ENCODE results near the gene ITM2C. TPM values are rescaled to one million over a fixed set of nuclear protein-coding genes. Genes with fewer than 3 reads are reported as not detected.

Gene ITM2C
- total RNA-seq, 2 experiments from 2014 or later, result 77.2 to 79.5 TPM

- Mint-ChIP-seq H3K27ac (no peak overlapping the region), H3K27me3 (ENCODE audit: low read depth) (no peaks in the 10 kb centered on the region), H3K4me3 (no peak overlapping the region), H3K4me1 (ENCODE audit: low read depth) (peaks cover 60% of the 10 kb centered on the region), H3K9me3 (ENCODE audit: insufficient read depth) (no peaks in the 10 kb centered on the region), H3K36me3 (ENCODE audit: low read depth) (peaks cover 42% of the 10 kb centered on the region)
- ATAC-seq (no peak), DNase-seq (no peak)
- ChIA-PET POLR2A (interaction anchor here (1.0 kb wide), 1 partner anchor 9 kb away, joined by 6 read pairs; no protein-coding TSS in a partner anchor), CTCF (interaction anchor here (1.0 to 3.9 kb wide), 4 partner anchors 8 to 177 kb away, joined by 4 to 18 read pairs (median 10); no protein-coding TSS in a partner anchor)
Observed at GRCh38 chr2:230875347-230876315, 10.9 kb downstream of the ITM2C start.

GRCh38 chr2:230877116-230877758 lies 12.5 kb downstream of the ITM2C start:
- Mint-ChIP-seq H3K27me3 (ENCODE audit: low read depth) (no peaks in the 10 kb centered on the region), H3K9me3 (ENCODE audit: insufficient read depth) (no peaks in the 10 kb centered on the region), H3K27ac (peak overlapping the region; percentile 91), H3K36me3 (ENCODE audit: low read depth) (peaks cover 43% of the 10 kb centered on the region), H3K4me3 (peak overlapping the region; percentile 32), H3K4me1 (ENCODE audit: low read depth) (peaks cover 64% of the 10 kb centered on the region)
- ATAC-seq, result peak; percentile 60
- ChIA-PET POLR2A (interaction anchor here (0.5 to 1.4 kb wide), 6 partner anchors 10 to 98 kb away, joined by 3 to 4 read pairs (median 3); partner anchors contain the start of gene ITM2C), CTCF (interaction anchor here (0.9 to 3.9 kb wide), 12 partner anchors 9 to 176 kb away, joined by 3 to 18 read pairs (median 6); partner anchors contain the start of gene ITM2C)
- no peak for DNase-seq

- peaks cover 56% of the 10 kb centered on the region for H3K4me1 Mint-ChIP-seq (ENCODE audit: low read depth)
Observed at GRCh38 chr2:230877759-230878598, 13.2 kb downstream of the ITM2C start.

GRCh38 chr2:230878599-230879188 lies 14.0 kb downstream of the ITM2C start:
- Mint-ChIP-seq H3K27ac (peak overlapping the region; percentile 91), H3K4me3 (no peak overlapping the region), H3K9me3 (ENCODE audit: insufficient read depth) (no peaks in the 10 kb centered on the region), H3K4me1 (ENCODE audit: low read depth) (peaks cover 50% of the 10 kb centered on the region), H3K36me3 (ENCODE audit: low read depth) (peaks cover 43% of the 10 kb centered on the region), H3K27me3 (ENCODE audit: low read depth) (no peaks in the 10 kb centered on the region)
- ATAC-seq (no peak), DNase-seq (no peak)
- POLR2A ChIA-PET, result interaction anchor here (1.0 to 1.4 kb wide), 3 partner anchors 11 to 13 kb away, joined by 3 to 4 read pairs (median 3); no protein-coding TSS in a partner anchor
- CTCF ChIA-PET, result interaction anchor here (0.7 to 3.9 kb wide), 14 partner anchors 11 to 109 kb away, joined by 3 to 18 read pairs (median 5); partner anchors contain the start of gene ITM2C

More at GRCh38 chr2:230877759-230878598, 13.2 kb downstream of the ITM2C start:
- peak; percentile 90 for ATAC-seq
- Mint-ChIP-seq H3K4me3 (peak overlapping the region; percentile 32), H3K27me3 (ENCODE audit: low read depth) (no peaks in the 10 kb centered on the region), H3K27ac (peak overlapping the region; percentile 91), H3K9me3 (ENCODE audit: insufficient read depth) (no peaks in the 10 kb centered on the region), H3K36me3 (ENCODE audit: low read depth) (peaks cover 43% of the 10 kb centered on the region)
- peak; percentile 83 for DNase-seq
- ChIA-PET POLR2A (interaction anchor here (0.5 to 1.4 kb wide), 7 partner anchors 11 to 97 kb away, joined by 3 to 4 read pairs (median 3); no protein-coding TSS in a partner anchor), CTCF (interaction anchor here (0.7 to 3.9 kb wide), 18 partner anchors 8 to 175 kb away, joined by 3 to 18 read pairs (median 5); partner anchors contain the start of gene ITM2C)

GRCh38 chr2:230879271-230879882 lies 14.6 kb downstream of the ITM2C start:
- Mint-ChIP-seq H3K9me3 (ENCODE audit: insufficient read depth) (no peaks in the 10 kb centered on the region), H3K4me3 (no peak overlapping the region), H3K27ac (peak overlapping the region; percentile 91), H3K4me1 (ENCODE audit: low read depth) (peaks cover 44% of the 10 kb centered on the region), H3K27me3 (ENCODE audit: low read depth) (no peaks in the 10 kb centered on the region), H3K36me3 (ENCODE audit: low read depth) (peaks cover 39% of the 10 kb centered on the region)
- no peak for ATAC-seq
- POLR2A ChIA-PET, result interaction anchor here (1.2 kb wide), 1 partner anchor 13 kb away, joined by 3 read pairs; no protein-coding TSS in a partner anchor
- CTCF ChIA-PET, result interaction anchor here (1.4 to 3.9 kb wide), 2 partner anchors 31 to 108 kb away, joined by 5 to 17 read pairs; no protein-coding TSS in a partner anchor
- no peak for DNase-seq

- no peak for DNase-seq
- Mint-ChIP-seq H3K36me3 (ENCODE audit: low read depth) (peaks cover 38% of the 10 kb centered on the region), H3K27me3 (ENCODE audit: low read depth) (no peaks in the 10 kb centered on the region), H3K4me1 (ENCODE audit: low read depth) (peaks cover 41% of the 10 kb centered on the region), H3K27ac (no peak overlapping the region), H3K4me3 (no peak overlapping the region), H3K9me3 (ENCODE audit: insufficient read depth) (no peaks in the 10 kb centered on the region)
- ChIA-PET CTCF (no interaction called here), POLR2A (no interaction called here)
- ATAC-seq, result no peak
Observed at GRCh38 chr2:230879891-230880290, 15.1 kb downstream of the ITM2C start.

GRCh38 chr2:230881840-230882239 lies 17.1 kb downstream of the ITM2C start:
- peaks cover 38% of the 10 kb centered on the region for H3K4me1 Mint-ChIP-seq (ENCODE audit: low read depth)
- H3K27ac Mint-ChIP-seq, result no peak overlapping the region
- no peak for DNase-seq
- CTCF ChIA-PET, result interaction anchor here (0.7 to 0.9 kb wide), 2 partner anchors 57 to 106 kb away, joined by 3 read pairs; no protein-coding TSS in a partner anchor
- no peak for ATAC-seq
- H3K27me3 Mint-ChIP-seq (ENCODE audit: low read depth), result no peaks in the 10 kb centered on the region
- no peak overlapping the region for H3K4me3 Mint-ChIP-seq
- POLR2A ChIA-PET, result no interaction called here
- peaks cover 28% of the 10 kb centered on the region for H3K36me3 Mint-ChIP-seq (ENCODE audit: low read depth)
- H3K9me3 Mint-ChIP-seq (ENCODE audit: insufficient read depth), result no peaks in the 10 kb centered on the region

GRCh38 chr2:230885463-230886130 lies 20.9 kb downstream of the ITM2C start:
- peaks cover 16% of the 10 kb centered on the region for H3K4me1 Mint-ChIP-seq (ENCODE audit: low read depth)
- peaks cover under 1% of the 10 kb centered on the region for H3K36me3 Mint-ChIP-seq (ENCODE audit: low read depth)
- ChIA-PET POLR2A (interaction anchor here (0.8 kb wide), 1 partner anchor 13 kb away, joined by 3 read pairs; no protein-coding TSS in a partner anchor), CTCF (interaction anchor here (1.1 to 1.6 kb wide), 3 partner anchors 8 to 102 kb away, joined by 4 to 6 read pairs (median 5); no protein-coding TSS in a partner anchor)
- no peak overlapping the region for H3K27ac Mint-ChIP-seq
- H3K27me3 Mint-ChIP-seq (ENCODE audit: low read depth), result no peaks in the 10 kb centered on the region
- H3K4me3 Mint-ChIP-seq, result no peak overlapping the region
- H3K9me3 Mint-ChIP-seq (ENCODE audit: insufficient read depth), result no peaks in the 10 kb centered on the region
- DNase-seq (peak; percentile 46), ATAC-seq (peak; percentile 72)

- Mint-ChIP-seq H3K27me3 (ENCODE audit: low read depth) (no peaks in the 10 kb centered on the region), H3K9me3 (ENCODE audit: insufficient read depth) (no peaks in the 10 kb centered on the region), H3K4me1 (ENCODE audit: low read depth) (peaks cover 20% of the 10 kb centered on the region), H3K4me3 (no peak overlapping the region), H3K27ac (no peak overlapping the region), H3K36me3 (ENCODE audit: low read depth) (no peaks in the 10 kb centered on the region)
- DNase-seq (no peak), ATAC-seq (no peak)
- ChIA-PET CTCF (interaction anchor here (1.1 to 1.6 kb wide), 3 partner anchors 9 to 101 kb away, joined by 4 to 6 read pairs (median 5); no protein-coding TSS in a partner anchor), POLR2A (interaction anchor here (0.8 kb wide), 1 partner anchor 12 kb away, joined by 3 read pairs; no protein-coding TSS in a partner anchor)
Observed at GRCh38 chr2:230886206-230886605, 21.5 kb downstream of the ITM2C start.

Data from activated CD8-positive, alpha-beta T cell treated with anti-CD3 and anti-CD28 coated beads, Interleukin-2, amount 10 ng/mL, durations not matched to agents 7 days and 5 days (primary cell).